SK-N-SH treated with all-trans-retinoic acid at 6 μM for 48 hours (cell line): ENCODE data around the gene CREB3L2.

ENCODE experiments used
- ATAC-seq: fragments of 200-7000 bp; cut with Tn5 transposase; 3 replicates; pipeline ENCODE4 v1.9.1; 2020; ENCODE audit warnings: mild to moderate bottlenecking, moderate library complexity
- ARNTL ChIP-seq: fragments of 450-650 bp; formaldehyde crosslinking; IDR thresholded peaks from 2 replicates; pipeline ENCODE4 v1.5.0; 2020; ENCODE audit warnings: low read depth, mild to moderate bottlenecking, moderate library complexity, borderline replicate concordance
- BACH2 ChIP-seq: fragments of 250-450 bp; sonication (Bioruptor Pico); IDR thresholded peaks from 2 replicates; pipeline ENCODE4 v1.9.0; 2021; ENCODE audit warnings: mild to moderate bottlenecking, borderline replicate concordance
- CSDC2 ChIP-seq: fragments of 250-450 bp; sonication (Bioruptor Pico); IDR thresholded peaks from 2 replicates; pipeline ENCODE4 v1.5.0; 2020; ENCODE audit warnings: mild to moderate bottlenecking, moderate library complexity
- ESRRG ChIP-seq: fragments of 250-450 bp; sonication (Bioruptor Pico); IDR thresholded peaks from 2 replicates; pipeline ENCODE4 v1.6.1; 2021; ENCODE audit warnings: mild to moderate bottlenecking
- GLIS3 ChIP-seq: fragments of 250-450 bp; sonication (Bioruptor Pico); IDR thresholded peaks from 2 replicates; pipeline ENCODE4 v1.5.0; 2020; ENCODE audit warnings: mild to moderate bottlenecking, moderate library complexity
- ISL1 ChIP-seq: fragments of 250-450 bp; sonication (Bioruptor Pico); IDR thresholded peaks from 2 replicates; pipeline ENCODE4 v2.1.2; 2022; ENCODE audit warnings: mild to moderate bottlenecking, moderate library complexity
- OSR1 ChIP-seq: fragments of 250-450 bp; sonication (Bioruptor Pico); IDR thresholded peaks from 2 replicates; pipeline ENCODE4 v1.8.0; 2022; ENCODE audit warnings: moderate library complexity, mild to moderate bottlenecking, inconsistent platforms
- POU6F1 ChIP-seq: fragments of 250-450 bp; sonication (Bioruptor Pico); IDR thresholded peaks from 2 replicates; pipeline ENCODE4 v1.8.0; 2021; ENCODE audit warnings: low read depth, mild to moderate bottlenecking, moderate library complexity, borderline replicate concordance
- PPARA ChIP-seq: fragments of 250-450 bp; sonication (Bioruptor Pico); IDR thresholded peaks from 2 replicates; pipeline ENCODE4 v1.5.0; 2020; ENCODE audit warnings: mild to moderate bottlenecking, borderline replicate concordance
- RARB ChIP-seq: fragments of 250-450 bp; sonication (Bioruptor Pico); IDR thresholded peaks from 2 replicates; pipeline ENCODE4 v1.8.0; 2021; ENCODE audit warnings: mild to moderate bottlenecking, moderate library complexity
- SNAI2 ChIP-seq: fragments of 250-450 bp; sonication (Bioruptor Pico); IDR thresholded peaks from 2 replicates; pipeline ENCODE4 v1.5.0; 2020; ENCODE audit warnings: mild to moderate bottlenecking, moderate library complexity
- TCF4 ChIP-seq: fragments of 250-450 bp; sonication (Bioruptor Pico); IDR thresholded peaks from 2 replicates; pipeline ENCODE4 v1.8.0; 2021; ENCODE audit warnings: mild to moderate bottlenecking, moderate library complexity, borderline replicate concordance
- TOX ChIP-seq: fragments of 250-450 bp; sonication (Bioruptor Pico); IDR thresholded peaks from 2 replicates; pipeline ENCODE4 v1.8.0; 2021; ENCODE audit warnings: mild to moderate bottlenecking, moderate library complexity, borderline replicate concordance
- TSHZ2 ChIP-seq: fragments of 250-450 bp; sonication (Bioruptor Pico); IDR thresholded peaks from 2 replicates; pipeline ENCODE4 v1.5.0; 2020; ENCODE audit warnings: mild to moderate bottlenecking, moderate library complexity
- ZC3H10 ChIP-seq: fragments of 250-450 bp; sonication (Bioruptor Pico); IDR thresholded peaks from 2 replicates; pipeline ENCODE4 v1.5.1; 2021; ENCODE audit warnings: mild to moderate bottlenecking, moderate library complexity
- ZFP3 ChIP-seq: fragments of 250-450 bp; sonication (Bioruptor Pico); IDR thresholded peaks from 2 replicates; pipeline ENCODE4 v1.5.0; 2020; ENCODE audit warnings: mild to moderate bottlenecking, moderate library complexity
- ZFP30 ChIP-seq: fragments of 450-650 bp; formaldehyde crosslinking; IDR thresholded peaks from 2 replicates; pipeline ENCODE4 v1.5.0; 2022; ENCODE audit warnings: mild to moderate bottlenecking, moderate library complexity
- ZNF70 ChIP-seq: fragments of 450-650 bp; formaldehyde crosslinking; IDR thresholded peaks from 2 replicates; pipeline ENCODE4 v1.5.0; 2020; ENCODE audit warnings: mild to moderate bottlenecking, moderate library complexity
- ZNF8 ChIP-seq: fragments of 450-650 bp; formaldehyde crosslinking; IDR thresholded peaks from 2 replicates; pipeline ENCODE4 v1.5.0; 2020; ENCODE audit warnings: mild to moderate bottlenecking, moderate library complexity
- TF ChIP-seq, protein P1 (sequence below): fragments of 250-450 bp; sonication (Bioruptor Pico); IDR thresholded peaks from 2 replicates; pipeline ENCODE4 v1.5.1; 2020; ENCODE audit warnings: low read depth, mild to moderate bottlenecking, moderate library complexity
- TF ChIP-seq, protein P2 (sequence below): fragments of 250-450 bp; sonication (Bioruptor Pico); IDR thresholded peaks from 2 replicates; pipeline ENCODE4 v1.8.0; 2020; ENCODE audit warnings: mild to moderate bottlenecking, moderate library complexity, borderline replicate concordance
- TF ChIP-seq, protein P3 (sequence below): fragments of 250-450 bp; sonication (Bioruptor Pico); IDR thresholded peaks from 2 replicates; pipeline ENCODE4 v1.5.1; 2021; ENCODE audit warnings: mild to moderate bottlenecking, moderate library complexity

Gene CREB3L2

GRCh38 chr7:137882806-137883205 lies 119.1 kb downstream of the CREB3L2 start (continued):
- TF ChIP-seq TSHZ2 (CRISPR knock-in tag): no peak
- no peak for TF ChIP-seq ESRRG
- TF ChIP-seq, protein P1, sequence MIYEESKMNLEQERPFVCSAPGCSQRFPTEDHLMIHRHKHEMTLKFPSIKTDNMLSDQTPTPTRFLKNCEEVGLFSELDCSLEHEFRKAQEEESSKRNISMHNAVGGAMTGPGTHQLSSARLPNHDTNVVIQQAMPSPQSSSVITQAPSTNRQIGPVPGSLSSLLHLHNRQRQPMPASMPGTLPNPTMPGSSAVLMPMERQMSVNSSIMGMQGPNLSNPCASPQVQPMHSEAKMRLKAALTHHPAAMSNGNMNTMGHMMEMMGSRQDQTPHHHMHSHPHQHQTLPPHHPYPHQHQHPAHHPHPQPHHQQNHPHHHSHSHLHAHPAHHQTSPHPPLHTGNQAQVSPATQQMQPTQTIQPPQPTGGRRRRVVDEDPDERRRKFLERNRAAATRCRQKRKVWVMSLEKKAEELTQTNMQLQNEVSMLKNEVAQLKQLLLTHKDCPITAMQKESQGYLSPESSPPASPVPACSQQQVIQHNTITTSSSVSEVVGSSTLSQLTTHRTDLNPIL (CRISPR knock-in tag): no peak
- TF ChIP-seq GLIS3 (CRISPR knock-in tag): no peak
- no peak for TF ChIP-seq ZNF70 (CRISPR knock-in tag)
- TF ChIP-seq ZNF8 (CRISPR knock-in tag): no peak
- no peak for TF ChIP-seq ARNTL (CRISPR knock-in tag)
- TF ChIP-seq ZFP30 (CRISPR knock-in tag): no peak
- no peak for TF ChIP-seq BACH2 (CRISPR knock-in tag)
- TF ChIP-seq ISL1 (CRISPR knock-in tag): no peak
- TF ChIP-seq CSDC2 (CRISPR knock-in tag): no peak
- no peak for TF ChIP-seq TOX
- TF ChIP-seq, all 23 proteins: peak for 0

GRCh38 chr7:137882261-137882668 lies 119.6 kb downstream of the CREB3L2 start:
- peak; percentile 96 for ATAC-seq
- TF ChIP-seq ZFP3 (CRISPR knock-in tag): peak; percentile 77; the same call in 1 of the 2 replicates
- TF ChIP-seq BACH2 (CRISPR knock-in tag): no peak
- peak; percentile 38; the same call in 1 of the 2 replicates for TF ChIP-seq ISL1 (CRISPR knock-in tag)
- 0 out of 2 replicates have a peak, but pooled peaks have one; percentile 22 for TF ChIP-seq TOX
- TF ChIP-seq, all 23 proteins: peak for 3

GRCh38 chr7:137881607-137882260 lies 120.2 kb downstream of the CREB3L2 start:
- ATAC-seq: no peak
- TF ChIP-seq POU6F1 (CRISPR knock-in tag): no peak
- TF ChIP-seq GLIS3 (CRISPR knock-in tag): no peak
- TF ChIP-seq, all 23 proteins: peak for 0

DNA sequence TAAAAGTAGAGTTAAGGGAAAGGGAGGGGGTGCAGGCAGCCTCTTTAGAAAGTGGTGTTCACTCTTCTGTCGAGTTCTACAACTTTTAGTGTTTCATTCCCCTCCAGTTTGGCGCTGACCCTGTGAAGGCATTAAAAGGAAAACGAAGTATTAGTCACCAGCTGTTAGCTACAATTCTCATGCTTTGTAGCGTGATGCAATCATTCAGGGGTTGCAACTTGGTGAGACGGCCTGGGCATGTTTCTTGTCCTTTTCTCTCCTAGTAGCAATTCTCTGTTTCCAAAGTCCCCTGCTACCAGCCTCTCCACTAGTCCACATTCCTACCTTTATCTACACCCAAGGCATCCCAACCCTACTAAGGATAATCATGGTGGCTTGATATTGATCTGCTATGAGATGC lies 121.5 kb downstream of the CREB3L2 start:
- no peak for TF ChIP-seq TOX
- no peak for TF ChIP-seq PPARA (CRISPR knock-in tag)
- TF ChIP-seq ZFP3 (CRISPR knock-in tag): no peak
- TF ChIP-seq ISL1 (CRISPR knock-in tag): no peak
- TF ChIP-seq POU6F1 (CRISPR knock-in tag): no peak
- TF ChIP-seq, protein P2, sequence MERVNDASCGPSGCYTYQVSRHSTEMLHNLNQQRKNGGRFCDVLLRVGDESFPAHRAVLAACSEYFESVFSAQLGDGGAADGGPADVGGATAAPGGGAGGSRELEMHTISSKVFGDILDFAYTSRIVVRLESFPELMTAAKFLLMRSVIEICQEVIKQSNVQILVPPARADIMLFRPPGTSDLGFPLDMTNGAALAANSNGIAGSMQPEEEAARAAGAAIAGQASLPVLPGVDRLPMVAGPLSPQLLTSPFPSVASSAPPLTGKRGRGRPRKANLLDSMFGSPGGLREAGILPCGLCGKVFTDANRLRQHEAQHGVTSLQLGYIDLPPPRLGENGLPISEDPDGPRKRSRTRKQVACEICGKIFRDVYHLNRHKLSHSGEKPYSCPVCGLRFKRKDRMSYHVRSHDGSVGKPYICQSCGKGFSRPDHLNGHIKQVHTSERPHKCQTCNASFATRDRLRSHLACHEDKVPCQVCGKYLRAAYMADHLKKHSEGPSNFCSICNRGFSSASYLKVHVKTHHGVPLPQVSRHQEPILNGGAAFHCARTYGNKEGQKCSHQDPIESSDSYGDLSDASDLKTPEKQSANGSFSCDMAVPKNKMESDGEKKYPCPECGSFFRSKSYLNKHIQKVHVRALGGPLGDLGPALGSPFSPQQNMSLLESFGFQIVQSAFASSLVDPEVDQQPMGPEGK (CRISPR knock-in tag): no peak
- TF ChIP-seq SNAI2 (CRISPR knock-in tag): no peak
- no peak for TF ChIP-seq RARB (CRISPR knock-in tag)
- TF ChIP-seq, protein P1 (CRISPR knock-in tag): no peak
- no peak for TF ChIP-seq ZC3H10 (CRISPR knock-in tag)
- TF ChIP-seq ARNTL (CRISPR knock-in tag): no peak
- TF ChIP-seq, protein P3, sequence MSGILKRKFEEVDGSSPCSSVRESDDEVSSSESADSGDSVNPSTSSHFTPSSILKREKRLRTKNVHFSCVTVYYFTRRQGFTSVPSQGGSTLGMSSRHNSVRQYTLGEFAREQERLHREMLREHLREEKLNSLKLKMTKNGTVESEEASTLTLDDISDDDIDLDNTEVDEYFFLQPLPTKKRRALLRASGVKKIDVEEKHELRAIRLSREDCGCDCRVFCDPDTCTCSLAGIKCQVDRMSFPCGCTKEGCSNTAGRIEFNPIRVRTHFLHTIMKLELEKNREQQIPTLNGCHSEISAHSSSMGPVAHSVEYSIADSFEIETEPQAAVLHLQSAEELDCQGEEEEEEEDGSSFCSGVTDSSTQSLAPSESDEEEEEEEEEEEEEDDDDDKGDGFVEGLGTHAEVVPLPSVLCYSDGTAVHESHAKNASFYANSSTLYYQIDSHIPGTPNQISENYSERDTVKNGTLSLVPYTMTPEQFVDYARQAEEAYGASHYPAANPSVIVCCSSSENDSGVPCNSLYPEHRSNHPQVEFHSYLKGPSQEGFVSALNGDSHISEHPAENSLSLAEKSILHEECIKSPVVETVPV (CRISPR knock-in tag): no peak
- no peak for TF ChIP-seq TCF4 (CRISPR knock-in tag)
- no peak for TF ChIP-seq OSR1 (CRISPR knock-in tag)

More for the DNA sequence above, 121.5 kb downstream of the CREB3L2 start:
- ATAC-seq: no peak
